ENCODE data around the gene SUV39H1.

GRCh38 chrX:48715072-48715471 is 18.5 kb downstream of the SUV39H1 start:
- TF ChIP-seq CTCF (IDR thresholded peaks at IDR 0.05): no peak
- TF ChIP-seq ZFX (IDR thresholded peaks at IDR 0.05; ENCODE audit: borderline replicate concordance): no peak

Data from 22Rv1 (cell line).